Sigmoid colon (tissue), 7 donors: ENCODE measurements around the gene CCDC70. TPM values are rescaled to one million over a fixed set of nuclear protein-coding genes. Genes with fewer than 3 reads are reported as not detected.

ENCODE experiments used
- DNase-seq: peaks from one replicate; pipeline ENCODE4 v3.0.0-alpha.2; 2019
- H3K27ac ChIP-seq, 4 donors: fragments of 200-600 bp; sonication (generic); one replicate each; pipeline ENCODE4 v1.5.1; 2016 to 2019; ENCODE audit warnings: mild to moderate bottlenecking in 1 of 4
- H3K27me3 ChIP-seq, 3 donors: fragments of 200-600 bp; sonication (generic); one replicate each; pipeline ENCODE4 v1.5.1; 2019; ENCODE audit warnings: mild to moderate bottlenecking in 1 of 3
- H3K36me3 ChIP-seq, 4 donors: fragments of 200-600 bp; sonication (generic); one replicate each; pipeline ENCODE4 v1.5.1; 2016 to 2019
- H3K4me1 ChIP-seq, 4 donors: fragments of 200-600 bp; sonication (generic); one replicate each; pipeline ENCODE4 v1.5.1; 2017 to 2019
- H3K4me3 ChIP-seq, 4 donors: fragments of 200-600 bp; sonication (generic); one replicate each; pipeline ENCODE4 v1.5.1; 2017 to 2019; ENCODE audit warnings: mild to moderate bottlenecking in 2 of 4, moderate library complexity in 1 of 4
- H3K9me3 ChIP-seq, 4 donors: fragments of 200-600 bp in 3 of 4; sonication (generic) in 3 of 4; one replicate each; pipeline versions ENCODE4 v1.5.1 to v1.6.1; 2013 to 2019
- CTCF ChIP-seq, 4 experiments: fragments of 450-650 bp in 3 of 4; fragments of 200-600 bp in 1 of 4; IDR thresholded peaks; one replicate each; pipeline ENCODE4 v1.5.1; 2016 to 2019; ENCODE audit warnings: antibody characterized with exemption in 4 of 4, mild to moderate bottlenecking in 3 of 4, moderate library complexity in 2 of 4
- EP300 ChIP-seq, 4 donors: sonication (generic); formaldehyde crosslinking; IDR thresholded peaks; one replicate each; pipeline ENCODE4 v1.6.1; 2017; ENCODE audit warnings: antibody characterized with exemption in 4 of 4
- POLR2A ChIP-seq, 2 donors: fragments of 450-650 bp; IDR thresholded peaks; one replicate each; pipeline ENCODE4 v1.6.1; 2016; ENCODE audit warnings: antibody characterized with exemption in 2 of 2, mild to moderate bottlenecking in 2 of 2, moderate library complexity in 2 of 2
- POLR2AphosphoS5 ChIP-seq, 4 donors: sonication (generic); formaldehyde crosslinking; IDR thresholded peaks; one replicate each; pipeline ENCODE4 v1.6.1; 2017; ENCODE audit warnings: antibody characterized with exemption in 4 of 4
- WGBS, 2 donors: extraction: QIAGEN DNeasy Blood & Tissue Kit; methylation state at CpG; one replicate each; pipeline ENCODE4 v1.1.7; 2013; 5-methylcytosine and 5-hydroxymethylcytosine counted together
- intact Hi-C: fragments of 100-400 bp; cut with DNase I; formaldehyde crosslinking; loops from one replicate; pipeline ENCODE4 v1.15.1; 2023
- polyA plus RNA-seq, 3 donors: library from polyadenylated mRNA; stranded (reverse); fragments of 200-250 nt; gene quantifications; one replicate each; pipeline ENCODE4 v1.2.3, GENCODE V29; 2013
- total RNA-seq, 4 donors: library from RNA; depleted of rRNA; stranded (reverse); fragments of >200 nt; gene quantifications; one replicate each; pipeline ENCODE4 v1.1.0, GENCODE V29; 2016
- donor health status: healthy with polysubstance abuse.
- donor health status: Bipolar disorder and iron deficiency.
- donor health status: healthy.

CCDC70 gene
- total and polyA plus RNA-seq, 7 donors: not detected

- Histone ChIP-seq H3K36me3 (no peaks in the 10 kb centered on the region), H3K27ac (no peak overlapping the region), H3K4me3 (no peak overlapping the region), H3K4me1 (no peaks in the 10 kb centered on the region), H3K27me3 (no peaks in the 10 kb centered on the region), H3K9me3 (peaks cover 0 to 4% (median 0%) of the 10 kb centered on the region in 4 donors)
- WGBS, 2 donors: 73 to 74% methylated on average over 5 of the region's 5 CpGs
- no peak for DNase-seq
- intact Hi-C loops: no loop called here
- TF ChIP-seq POLR2A (IDR thresholded peaks at IDR 0.05): no peak
- TF ChIP-seq CTCF (IDR thresholded peaks at IDR 0.05): no peak
- no peak for TF ChIP-seq EP300 (IDR thresholded peaks at IDR 0.05)
- TF ChIP-seq POLR2AphosphoS5 (IDR thresholded peaks at IDR 0.05): no peak
Observed at GRCh38 chr13:51883226-51883600, 21.4 kb downstream of the CCDC70 start.

GRCh38 chr13:51885651-51886050 is 23.9 kb downstream of the CCDC70 start:
- Histone ChIP-seq H3K36me3 (no peaks in the 10 kb centered on the region), H3K4me3 (no peak overlapping the region), H3K4me1 (no peaks in the 10 kb centered on the region), H3K27ac (no peak overlapping the region), H3K27me3 (no peaks in the 10 kb centered on the region), H3K9me3 (peaks cover 0 to 4% (median 0%) of the 10 kb centered on the region in 4 donors)
- no peak for DNase-seq
- no peak for TF ChIP-seq POLR2A (IDR thresholded peaks at IDR 0.05)
- TF ChIP-seq CTCF (IDR thresholded peaks at IDR 0.05): no peak
- intact Hi-C loops: no loop called here
- 90 to 95% methylated on average over 2 of the region's 2 CpGs for WGBS, 2 donors

- no peak for DNase-seq
- TF ChIP-seq POLR2AphosphoS5 (IDR thresholded peaks at IDR 0.05) (no peak), CTCF (IDR thresholded peaks at IDR 0.05) (no peak), POLR2A (IDR thresholded peaks at IDR 0.05) (no peak), EP300 (IDR thresholded peaks at IDR 0.05) (no peak)
- H3K4me3 ChIP-seq: no peak overlapping the region
- no peaks in the 10 kb centered on the region for H3K4me1 ChIP-seq
- H3K36me3 ChIP-seq: no peaks in the 10 kb centered on the region
- 82 to 83% methylated on average over 2 of the region's 2 CpGs for WGBS, 2 donors
- H3K27ac ChIP-seq: no peak overlapping the region
- no peaks in the 10 kb centered on the region for H3K27me3 ChIP-seq
- H3K9me3 ChIP-seq: peaks cover 0 to 4% (median 0%) of the 10 kb centered on the region in 4 donors
- intact Hi-C loops: no loop called here
Observed at GRCh38 chr13:51887468-51887867, 25.7 kb downstream of the CCDC70 start.

- 9 to 48% methylated on average over 3 of the region's 3 CpGs for WGBS, 2 donors
- no peaks in the 10 kb centered on the region for H3K4me1 ChIP-seq
- H3K9me3 ChIP-seq: no peaks in the 10 kb centered on the region
- no peak for DNase-seq
- H3K27me3 ChIP-seq: no peaks in the 10 kb centered on the region
- TF ChIP-seq POLR2A (IDR thresholded peaks at IDR 0.05) (no peak), EP300 (IDR thresholded peaks at IDR 0.05) (no peak), CTCF (IDR thresholded peaks at IDR 0.05) (no peak)
- no peaks in the 10 kb centered on the region for H3K36me3 ChIP-seq
- H3K27ac ChIP-seq: no peak overlapping the region
- H3K4me3 ChIP-seq: no peak overlapping the region
- intact Hi-C loops: no loop called here
Observed at GRCh38 chr13:51892657-51893056, 30.9 kb downstream of the CCDC70 start.

- H3K27me3 ChIP-seq: no peaks in the 10 kb centered on the region
- H3K36me3 ChIP-seq: no peaks in the 10 kb centered on the region
- DNase-seq: no peak
- no peaks in the 10 kb centered on the region for H3K4me1 ChIP-seq
- no peak overlapping the region for H3K27ac ChIP-seq
- TF ChIP-seq EP300 (IDR thresholded peaks at IDR 0.05): no peak
- no peak for TF ChIP-seq POLR2A (IDR thresholded peaks at IDR 0.05)
- no peak for TF ChIP-seq CTCF (IDR thresholded peaks at IDR 0.05)
- TF ChIP-seq POLR2AphosphoS5 (IDR thresholded peaks at IDR 0.05): no peak
- WGBS, 2 donors: 94 to 96% methylated on average over 4 of the region's 4 CpGs
- intact Hi-C loops: no loop called here
- H3K4me3 ChIP-seq: no peak overlapping the region
- no peaks in the 10 kb centered on the region for H3K9me3 ChIP-seq
Observed at GRCh38 chr13:51894239-51894638, 32.5 kb downstream of the CCDC70 start.
